Heart left ventricle (tissue), 16 donors: ENCODE data around the gene DEFB112. TPM values are rescaled to one million over a fixed set of nuclear protein-coding genes. Genes with fewer than 3 reads are reported as not detected.

Experiments used
- ATAC-seq, 4 donors: fragments of 200-7000 bp; cut with Tn5 transposase; one replicate each; pipeline ENCODE4 v1.9.1; 2020 to 2022; ENCODE audit warnings: moderate library complexity in 4 of 4, mild to moderate bottlenecking in 3 of 4, moderate number of reproducible peaks in 1 of 4
- DNase-seq, 5 donors: peaks; one replicate each; pipeline ENCODE4 v3.0.0-alpha.2; 2020
- H3K27ac ChIP-seq, 12 donors: fragments of 200-600 bp; sonication (generic) in 4 of 12; one replicate each; pipeline versions ENCODE4 v1.5.0 to v1.8.0; 2016 to 2022; ENCODE audit warnings: mild to moderate bottlenecking in 2 of 12
- H3K27me3 ChIP-seq, 9 donors: fragments of 200-600 bp; sonication (generic) in 2 of 9; one replicate each; pipeline versions ENCODE4 v1.5.1 to v1.8.0; 2016 to 2022; ENCODE audit warnings: mild to moderate bottlenecking in 3 of 9
- H3K36me3 ChIP-seq, 9 donors: fragments of 200-600 bp; sonication (generic) in 2 of 9; one replicate each; pipeline versions ENCODE4 v1.5.0 to v1.8.0; 2018 to 2022; ENCODE audit warnings: mild to moderate bottlenecking in 2 of 9
- H3K4me1 ChIP-seq, 12 donors: fragments of 200-600 bp; sonication (generic) in 4 of 12; one replicate each; pipeline versions ENCODE4 v1.5.0 to v1.8.0; 2016 to 2022; ENCODE audit warnings: mild to moderate bottlenecking in 3 of 12
- H3K4me3 ChIP-seq, 12 donors: fragments of 200-600 bp; sonication (generic) in 4 of 12; one replicate each; pipeline versions ENCODE4 v1.5.0 to v1.8.0; 2017 to 2022; ENCODE audit warnings: mild to moderate bottlenecking in 9 of 12, moderate library complexity in 4 of 12
- H3K9me3 ChIP-seq, 12 donors: fragments of 200-600 bp; sonication (generic) in 4 of 12; one replicate each; pipeline versions ENCODE4 v1.5.0 to v1.8.0; 2016 to 2022; ENCODE audit warnings: mild to moderate bottlenecking in 1 of 12
- POLR2A ChIP-seq, 2 donors: fragments of 450-650 bp; IDR thresholded peaks; one replicate each; pipeline ENCODE4 v1.6.1; 2017; ENCODE audit warnings: antibody characterized with exemption in 2 of 2, mild to moderate bottlenecking in 2 of 2, moderate library complexity in 2 of 2
- WGBS, 4 donors: extraction: QIAGEN DNeasy Blood & Tissue Kit in 2 of 4; methylation state at CpG; one replicate each; pipeline versions ENCODE4 v1.1.5 to v1.1.7; 2013 to 2018; 5-methylcytosine and 5-hydroxymethylcytosine counted together
- intact Hi-C, 10 donors: fragments of 100-400 bp; cut with DNase I; formaldehyde crosslinking; loops; one replicate each; pipeline versions ENCODE4 v1.11.1 to v1.14.2; 2022
- polyA plus RNA-seq, 2 donors: library from polyadenylated mRNA; stranded (reverse); fragments of 200-250 nt; gene quantifications; one replicate each; pipeline ENCODE4 v1.2.3, GENCODE V29; 2013
- total RNA-seq, 9 donors: library from RNA; depleted of rRNA in 2 of 9; stranded (reverse); fragments of >200 nt in 2 of 9; fragmentation: NEBNext Ultra II Directional in 3 of 9; extraction: Animal tissue kit (Norgen Biotek cat#: 25700) in 3 of 9; gene quantifications; one replicate each; pipeline versions ENCODE4 v1.1.0 to v1.2.4, GENCODE V29; 2016 to 2023
- TF ChIP-seq, protein P1 (sequence below), 12 donors: fragments of 200-600 bp; sonication (generic) in 4 of 12; IDR thresholded peaks; one replicate each; pipeline versions ENCODE4 v1.5.0 to v1.8.0; 2018 to 2022; ENCODE audit warnings: antibody characterized with exemption in 12 of 12, mild to moderate bottlenecking in 5 of 12
- donor health status: ischemic (EF 13 %, LVEDD 7.1; RV severe dilation, severe dysfunction).
- donor health status: healthy with polysubstance abuse.
- donor health status: DM: no; HTN: yes; CAD: no.
- donor health status: DM: no; HTN: no; CAD: no.
- donor health status: ischemic (EF 25% LVEDD 6.9; RV normal size, moderate dysfunction).
- donor health status: ischemic (EF 25% LVEDD 5.7; RV mildly dilated, moderate dysfunction).
- donor health status: healthy.
- donor health status: DM: yes; HTN: yes; CAD: no.
- donor health status: ischemic (EF 35%, LVEDD 5.7; RV mildly dilated, moderate dysfunction).
- donor health status: nonischemic (EF 11% LVEDD 7.7; RV severe dilation, severe dysfunction).
- donor health status: DM: yes; HTN: yes; CAD: no.
- donor health status: PGD.
- donor health status: ischemic (EF 29% LVEDD 5.4; RV normal size, mild dysfunction).
- donor health status: nonischemic (EF 23%, LVEDD 6.1; RV moderate dilation, normal function).

DEFB112 gene
- total and polyA plus RNA-seq, 11 donors: not detected

DNA sequence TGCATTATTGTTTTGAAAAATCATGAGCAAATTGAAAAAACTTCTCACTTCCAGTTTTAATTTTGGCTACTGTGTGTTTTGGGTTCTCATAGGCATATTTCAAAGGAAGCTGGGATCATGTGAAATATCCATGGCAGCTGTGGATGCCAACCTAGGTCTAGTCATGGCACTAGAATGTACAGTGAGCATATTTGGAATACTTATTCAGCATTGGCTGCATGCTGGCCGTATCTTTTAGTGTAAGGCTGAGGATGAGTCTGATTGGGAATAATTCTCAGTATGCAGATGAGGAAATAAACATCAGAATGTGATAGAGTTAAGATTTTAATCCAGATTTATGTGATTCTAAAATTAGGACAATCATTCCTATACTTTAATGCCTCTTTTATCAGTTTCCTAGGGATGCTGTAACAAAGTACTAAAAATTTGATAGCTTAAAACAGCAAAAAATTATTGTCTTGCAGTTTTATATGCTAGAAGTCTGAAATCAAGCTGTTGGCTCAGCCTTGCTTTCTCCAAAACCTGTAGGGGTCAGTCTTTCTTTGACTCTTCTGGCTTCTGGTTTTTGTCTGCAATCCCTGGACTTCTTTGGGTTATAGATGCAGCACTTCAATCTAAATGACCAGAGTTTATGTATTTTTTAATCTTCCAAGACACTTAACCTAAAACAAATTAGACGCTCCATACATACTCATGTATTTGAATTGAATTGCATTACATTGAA lies 37.7 kb upstream of the DEFB112 start:
- Histone ChIP-seq H3K27me3 (no peaks in the 10 kb centered on the region), H3K4me3 (no peak overlapping the region), H3K36me3 (no peaks in the 10 kb centered on the region), H3K9me3 (no peaks in the 10 kb centered on the region), H3K27ac (no peak overlapping the region), H3K4me1 (no peaks in the 10 kb centered on the region)
- DNase-seq (no peak), ATAC-seq (no peak)
- intact Hi-C loops: no loop called here
- WGBS, 4 donors: 46 to 47% (median 47%) methylated on average over 2 of the region's 2 CpGs
- TF ChIP-seq POLR2A (IDR thresholded peaks at IDR 0.05): no peak
- TF ChIP-seq, protein P1, sequence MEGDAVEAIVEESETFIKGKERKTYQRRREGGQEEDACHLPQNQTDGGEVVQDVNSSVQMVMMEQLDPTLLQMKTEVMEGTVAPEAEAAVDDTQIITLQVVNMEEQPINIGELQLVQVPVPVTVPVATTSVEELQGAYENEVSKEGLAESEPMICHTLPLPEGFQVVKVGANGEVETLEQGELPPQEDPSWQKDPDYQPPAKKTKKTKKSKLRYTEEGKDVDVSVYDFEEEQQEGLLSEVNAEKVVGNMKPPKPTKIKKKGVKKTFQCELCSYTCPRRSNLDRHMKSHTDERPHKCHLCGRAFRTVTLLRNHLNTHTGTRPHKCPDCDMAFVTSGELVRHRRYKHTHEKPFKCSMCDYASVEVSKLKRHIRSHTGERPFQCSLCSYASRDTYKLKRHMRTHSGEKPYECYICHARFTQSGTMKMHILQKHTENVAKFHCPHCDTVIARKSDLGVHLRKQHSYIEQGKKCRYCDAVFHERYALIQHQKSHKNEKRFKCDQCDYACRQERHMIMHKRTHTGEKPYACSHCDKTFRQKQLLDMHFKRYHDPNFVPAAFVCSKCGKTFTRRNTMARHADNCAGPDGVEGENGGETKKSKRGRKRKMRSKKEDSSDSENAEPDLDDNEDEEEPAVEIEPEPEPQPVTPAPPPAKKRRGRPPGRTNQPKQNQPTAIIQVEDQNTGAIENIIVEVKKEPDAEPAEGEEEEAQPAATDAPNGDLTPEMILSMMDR (IDR thresholded peaks at IDR 0.05): no peak

DNA sequence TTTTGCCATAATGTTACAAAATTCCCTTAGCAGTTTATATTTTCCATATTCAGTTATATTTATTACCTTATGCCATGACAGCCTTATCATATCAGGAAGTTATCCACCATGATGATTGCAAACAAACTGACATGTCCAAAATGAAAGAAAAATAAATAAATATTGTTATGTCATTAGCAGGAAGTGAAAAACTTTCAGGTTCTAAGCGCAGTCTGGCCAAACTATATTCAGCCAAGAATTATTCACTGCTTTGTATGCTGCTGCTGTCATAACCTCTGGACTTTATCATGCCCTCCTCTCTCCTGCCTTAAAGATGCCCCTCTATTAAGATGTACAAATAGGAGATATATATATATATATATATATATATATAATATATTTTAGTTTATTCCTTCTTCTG lies 27.7 kb upstream of the DEFB112 start:
- TF ChIP-seq POLR2A (IDR thresholded peaks at IDR 0.05): no peak
- TF ChIP-seq, protein P1 (IDR thresholded peaks at IDR 0.05): no peak
- no peak for ATAC-seq
- H3K36me3 ChIP-seq: no peaks in the 10 kb centered on the region
- no peak overlapping the region for H3K4me3 ChIP-seq
- no peaks in the 10 kb centered on the region for H3K27me3 ChIP-seq
- no peak for DNase-seq
- no peak overlapping the region for H3K27ac ChIP-seq
- H3K9me3 ChIP-seq: no peaks in the 10 kb centered on the region
- intact Hi-C loops: no loop called here
- WGBS, 4 donors: 0 to 2% (median 0%) methylated on average over 1 of the region's 1 CpG
- no peaks in the 10 kb centered on the region for H3K4me1 ChIP-seq

GRCh38 chr6:50076431-50076830 lies 26.7 kb upstream of the DEFB112 start:
- Histone ChIP-seq H3K27ac (no peak overlapping the region), H3K9me3 (no peaks in the 10 kb centered on the region), H3K27me3 (no peaks in the 10 kb centered on the region), H3K4me3 (no peak overlapping the region), H3K4me1 (no peaks in the 10 kb centered on the region), H3K36me3 (no peaks in the 10 kb centered on the region)
- intact Hi-C loops: no loop called here
- WGBS, 4 donors: 70 to 77% (median 76%) methylated on average over 4 of the region's 4 CpGs
- TF ChIP-seq, protein P1 (IDR thresholded peaks at IDR 0.05): no peak
- TF ChIP-seq POLR2A (IDR thresholded peaks at IDR 0.05): no peak
- ATAC-seq (no peak), DNase-seq (no peak)

DNA sequence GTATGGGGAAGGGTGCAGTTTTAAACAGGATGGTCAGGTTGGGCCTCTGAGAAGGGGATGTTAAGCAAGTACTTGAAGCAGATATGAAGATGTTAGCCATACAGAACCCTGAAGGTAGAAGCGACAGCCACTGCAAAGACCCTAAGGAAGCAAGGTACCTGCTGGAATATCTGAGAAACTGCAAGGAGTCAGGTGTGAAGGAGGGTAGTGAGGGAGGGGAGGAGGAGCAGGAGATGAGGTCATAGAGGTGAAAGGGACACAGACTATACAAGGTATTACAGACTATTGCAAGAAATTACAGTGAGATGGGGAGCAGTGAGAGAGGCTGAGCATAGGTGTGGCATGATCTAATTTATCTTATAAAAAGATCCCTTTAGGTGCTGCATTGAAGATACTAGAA lies 22.2 kb upstream of the DEFB112 start:
- no peak for TF ChIP-seq POLR2A (IDR thresholded peaks at IDR 0.05)
- TF ChIP-seq, protein P1 (IDR thresholded peaks at IDR 0.05): no peak
- no peak overlapping the region for H3K27ac ChIP-seq
- 63 to 85% (median 74%) methylated on average over 1 of the region's 1 CpG for WGBS, 4 donors
- DNase-seq (no peak), ATAC-seq (no peak)
- H3K9me3 ChIP-seq: no peaks in the 10 kb centered on the region
- no peaks in the 10 kb centered on the region for H3K4me1 ChIP-seq
- H3K27me3 ChIP-seq: no peaks in the 10 kb centered on the region
- H3K36me3 ChIP-seq: no peaks in the 10 kb centered on the region
- intact Hi-C loops: no loop called here
- H3K4me3 ChIP-seq: no peak overlapping the region
